GM19397 (cell line): ENCODE measurements around the gene ATCAY.
"Not testable (repeated sequence)": the region's sequence is repeated elsewhere in the genome, so short reads cannot be mapped to it uniquely, and the experiment has no call there.

ENCODE experiments used
- ATAC-seq: cut with Tn5 transposase; IDR thresholded peaks from one replicate; pipeline ENCODE4 v1.9.1; 2021; ENCODE audit warnings: mild to moderate bottlenecking, moderate library complexity; ENCODE audit not compliant: unreplicated experiment

Gene ATCAY

GRCh38 chr19:3855320-3855719 is 25.2 kb upstream of the ATCAY start:
- no peak for ATAC-seq

DNA sequence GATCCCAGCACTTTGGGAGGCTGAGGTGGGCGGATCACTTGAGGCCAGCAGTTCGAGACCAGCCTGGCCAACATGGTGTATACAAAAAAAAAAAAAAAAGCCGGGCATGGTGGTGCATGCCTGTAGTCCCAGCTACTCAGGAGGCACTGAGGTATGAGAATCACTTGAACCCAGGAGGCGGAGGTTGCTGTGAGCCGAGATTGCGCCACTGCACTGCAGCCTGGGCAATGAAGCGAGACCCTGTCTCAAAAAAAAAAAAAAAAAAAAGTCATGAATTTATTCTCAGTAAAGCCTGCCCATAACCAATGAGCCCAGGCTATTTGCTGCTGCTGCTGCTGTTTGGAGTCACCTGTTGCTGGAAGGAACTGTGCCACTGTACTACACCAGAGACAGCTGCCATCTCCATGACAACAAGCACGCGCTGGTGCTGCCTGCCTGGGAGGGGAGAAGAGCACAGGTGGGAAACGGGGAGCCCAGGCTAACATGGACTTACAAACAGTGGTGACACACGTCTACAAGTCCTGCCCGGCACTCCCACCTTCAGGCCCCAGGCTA is 23.0 kb upstream of the ATCAY start:
- ATAC-seq = no peak

- ATAC-seq = no peak
Observed at GRCh38 chr19:3860499-3860898, 20.0 kb upstream of the ATCAY start.

GRCh38 chr19:3862826-3863500 is 17.5 kb upstream of the ATCAY start:
- ATAC-seq = no peak

DNA sequence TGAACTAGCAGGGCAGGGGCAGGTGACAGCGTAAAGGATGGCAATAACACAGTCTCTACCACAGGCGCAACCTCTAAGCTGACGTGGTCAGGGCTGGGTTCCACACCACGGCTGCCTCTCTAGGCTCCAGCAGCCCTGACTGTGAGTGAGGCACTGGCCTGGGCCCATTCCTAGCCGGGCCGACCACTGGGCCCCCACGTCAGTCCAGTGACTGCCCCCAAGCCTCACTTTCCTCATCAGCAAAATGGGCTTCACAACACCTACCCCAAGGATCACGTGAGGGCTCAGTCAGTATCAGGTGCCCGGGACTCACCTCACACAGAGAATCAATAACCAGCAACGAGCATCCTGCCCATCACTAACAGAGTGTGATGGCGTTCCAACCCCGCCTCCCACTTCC is 16.8 kb upstream of the ATCAY start:
- no peak for ATAC-seq

DNA sequence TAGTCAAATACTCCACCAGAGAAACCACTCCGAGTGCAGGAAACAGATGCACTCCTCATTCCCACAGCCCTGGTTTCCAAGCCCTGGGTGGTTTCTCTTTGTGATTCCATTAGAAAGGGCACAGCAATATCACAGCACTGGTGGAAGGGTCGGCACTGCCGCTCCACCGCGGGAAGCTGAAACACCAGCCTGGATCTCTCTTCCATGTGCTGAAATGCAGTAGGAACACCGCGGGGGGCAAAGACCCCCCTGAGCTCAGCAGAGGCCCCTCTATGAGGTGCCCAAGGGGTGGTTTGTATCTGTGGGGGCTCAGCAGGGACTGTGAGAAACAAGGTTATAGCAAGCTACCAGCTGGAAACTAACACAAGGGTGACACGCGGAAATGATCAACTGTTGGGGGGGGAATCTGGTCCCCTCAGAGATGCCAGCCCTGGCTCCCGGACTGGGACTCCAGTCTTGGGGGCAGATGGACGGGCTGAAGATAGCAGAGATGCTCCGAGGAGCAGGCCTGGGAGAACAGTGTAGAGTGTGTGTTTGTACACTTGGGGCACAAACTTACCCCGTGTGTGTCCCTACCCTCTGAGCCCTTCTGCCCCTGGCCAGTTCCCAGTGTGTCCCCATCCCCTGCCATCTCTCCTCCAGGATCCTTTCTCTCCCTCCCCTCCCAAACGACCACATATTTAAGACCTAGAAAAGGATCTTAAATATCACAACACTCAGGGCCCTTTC is 13.4 kb upstream of the ATCAY start:
- no peak for ATAC-seq

DNA sequence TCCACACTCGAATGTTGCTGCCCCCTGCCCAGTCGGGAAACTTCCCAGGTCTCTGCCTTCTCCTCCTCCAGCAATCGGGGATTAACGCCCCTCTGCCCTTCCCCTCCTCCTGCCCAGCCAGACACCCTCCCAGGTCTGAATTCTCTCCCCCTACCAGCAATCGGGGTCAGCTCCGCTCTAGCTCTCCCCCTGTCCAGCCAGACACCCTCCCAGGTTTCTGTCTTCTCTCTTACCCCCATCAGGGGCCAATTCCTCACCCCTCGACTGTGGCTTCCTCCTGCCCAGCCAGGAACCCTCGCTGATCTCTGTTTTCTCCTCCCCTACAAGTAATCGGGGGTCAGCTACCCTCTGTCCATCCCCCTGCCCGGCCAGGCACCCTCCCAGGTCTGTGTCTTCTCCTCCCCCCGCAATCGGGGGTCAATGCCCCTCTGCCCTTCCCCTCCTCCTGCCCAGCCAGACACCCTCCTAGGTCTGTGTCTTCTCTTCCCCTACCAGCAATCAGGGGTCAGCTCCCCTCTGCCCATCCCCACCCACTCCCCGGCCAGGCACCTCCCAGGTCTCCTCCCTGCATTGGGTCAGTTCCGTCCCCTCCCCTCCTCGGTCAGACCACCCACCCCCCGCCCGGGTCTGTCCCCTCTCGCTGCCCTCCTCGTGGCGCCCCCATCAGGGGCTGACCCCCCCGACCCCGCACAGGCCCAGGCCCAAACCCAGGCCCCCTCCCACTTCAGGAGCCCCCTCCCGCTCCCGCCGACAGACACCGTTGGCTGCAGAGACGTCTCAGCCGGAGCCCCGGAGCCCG is 12.3 kb upstream of the ATCAY start:
- no peak for ATAC-seq

- ATAC-seq = no peak
Observed at GRCh38 chr19:3868770-3869456, 11.6 kb upstream of the ATCAY start, which contains the start of gene ZFR2. TSS of gene ZFR2 (minus strand) at chr19:3869038. CDS start at chr19:3869017, 21 bp downstream.

DNA sequence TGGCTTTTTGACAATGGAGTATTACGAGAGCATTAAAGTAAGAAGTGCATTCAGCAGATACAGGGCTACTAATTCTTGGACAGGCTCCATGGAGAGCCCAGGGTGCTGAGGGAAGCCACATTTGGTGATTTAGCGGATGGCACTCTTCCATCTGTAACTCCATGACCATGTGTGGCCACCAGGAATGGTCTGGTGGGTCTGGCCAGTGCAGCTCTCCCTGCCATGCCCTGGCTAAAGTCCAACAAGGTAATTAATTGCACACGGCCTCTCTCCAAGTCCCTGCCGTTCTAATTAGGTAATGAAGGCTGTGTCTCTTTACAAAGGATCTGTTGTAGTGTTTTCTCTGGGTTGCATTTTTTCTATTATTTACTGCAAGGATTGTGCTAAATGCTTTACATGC is 7.3 kb upstream of the ATCAY start:
- ATAC-seq = no peak

DNA sequence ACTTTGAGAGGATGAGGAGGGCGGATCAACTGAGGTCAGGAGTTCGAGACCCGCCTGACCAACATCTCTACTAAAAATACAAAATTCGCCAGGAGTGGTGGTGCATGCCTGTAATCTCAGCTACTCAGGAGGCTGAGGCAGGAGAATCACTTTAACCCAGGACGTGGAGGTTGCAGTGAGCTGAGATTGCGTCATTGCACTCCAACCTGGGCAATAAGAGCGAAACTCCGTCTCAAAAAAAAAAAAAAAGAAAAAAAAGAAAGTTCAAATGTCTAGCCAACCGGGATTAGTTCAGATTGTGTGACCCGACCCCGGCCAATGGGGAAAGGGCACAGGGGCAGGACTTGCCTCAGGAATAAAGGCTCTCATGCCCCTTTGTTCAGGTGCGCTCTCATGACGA is 5.8 kb upstream of the ATCAY start:
- ATAC-seq = not testable (repeated sequence)

DNA sequence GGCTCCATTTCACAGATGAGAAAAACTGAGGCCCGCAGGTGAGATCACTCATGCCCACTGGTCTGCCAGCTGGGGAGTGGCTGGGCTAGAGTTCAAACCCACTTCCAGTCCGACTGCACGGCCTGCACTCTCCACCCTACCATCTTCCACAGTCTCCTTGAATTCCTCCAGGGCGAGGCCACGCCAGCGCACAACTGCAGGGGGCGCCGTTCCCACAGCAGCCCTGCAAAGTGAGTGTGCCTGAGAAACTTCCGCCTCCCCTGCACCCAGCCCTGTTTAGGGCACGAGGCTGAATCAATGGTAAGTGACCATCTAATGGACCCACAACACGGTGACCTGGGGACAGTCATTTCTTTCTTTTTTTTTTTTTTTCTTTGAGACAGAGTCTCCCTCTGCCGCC is 829 bp upstream of the ATCAY start:
- no peak for ATAC-seq

DNA sequence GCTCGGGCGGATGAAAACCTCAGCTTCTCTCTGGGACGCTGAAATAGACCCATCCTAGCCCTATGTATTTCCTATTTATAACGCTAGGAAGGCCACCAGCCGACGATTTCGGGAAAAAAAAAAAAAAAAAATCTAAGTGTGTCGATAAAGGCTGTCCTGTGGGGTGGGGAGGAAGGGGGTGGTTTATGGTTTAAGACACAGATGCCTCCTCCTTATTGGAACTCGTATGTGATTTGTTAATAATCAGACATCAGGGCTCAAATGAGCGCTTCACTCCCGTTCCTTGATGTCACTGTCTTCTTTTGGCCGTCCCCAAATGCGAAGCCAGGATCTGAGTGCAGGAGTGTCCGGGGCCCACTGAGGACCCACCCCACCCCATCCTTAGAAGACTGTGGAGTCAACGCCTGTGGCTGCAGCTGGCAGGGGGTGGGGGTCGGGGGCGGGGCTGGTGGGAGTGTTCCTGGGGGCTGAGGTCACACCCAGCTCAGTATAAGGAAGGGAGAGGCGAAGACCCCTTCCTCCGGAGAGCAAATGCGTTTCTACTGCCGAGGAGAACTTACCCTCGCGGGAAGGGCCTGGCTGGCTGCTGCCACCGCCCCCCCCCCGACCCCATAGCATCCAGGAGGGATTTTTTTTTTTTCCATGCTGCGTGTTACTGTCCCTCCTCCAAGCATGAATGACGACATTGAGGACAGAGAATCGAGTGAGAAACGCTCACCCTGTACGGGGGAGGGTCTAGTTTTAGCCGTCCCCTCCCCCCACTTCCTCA is 971 bp downstream of the ATCAY start:
- ATAC-seq = no peak

DNA sequence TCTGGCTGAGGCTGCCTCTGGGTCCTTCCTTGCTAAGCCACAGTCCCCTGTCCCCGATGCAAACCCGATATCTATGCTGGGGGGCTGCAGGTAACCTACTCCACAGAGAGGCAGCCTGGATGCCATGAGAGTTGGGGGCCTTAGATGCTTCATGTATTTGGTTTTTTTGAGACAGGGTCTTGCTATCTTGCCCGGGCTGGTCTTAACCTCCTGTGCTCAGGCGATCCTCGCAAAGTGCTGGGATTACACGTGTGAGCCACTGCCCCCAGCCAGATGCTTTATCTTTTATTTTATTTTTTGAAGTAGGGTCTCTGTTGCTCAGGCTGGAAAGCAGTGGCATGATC is 1.5 kb downstream of the ATCAY start:
- ATAC-seq = no peak

DNA sequence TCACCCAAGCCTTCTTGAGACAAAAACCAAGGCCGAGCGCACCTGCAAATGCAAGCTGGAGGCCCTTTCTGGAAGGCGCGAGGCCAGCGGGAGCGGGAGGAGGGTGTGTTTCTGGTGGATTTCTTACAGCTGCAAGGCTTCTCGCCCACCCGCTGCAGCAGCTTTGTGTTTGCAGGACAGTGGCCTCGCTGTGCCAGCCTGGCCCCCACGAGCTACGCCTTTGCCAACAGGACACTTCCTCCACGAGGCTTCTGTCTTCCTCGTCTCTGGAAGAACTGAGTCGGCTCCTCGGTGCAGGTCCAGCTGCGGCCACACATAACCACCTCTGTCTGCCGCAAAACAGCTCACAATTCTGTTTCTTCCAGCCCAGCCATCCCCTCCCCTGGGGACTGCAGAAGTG is 10.1 kb downstream of the ATCAY start:
- no peak for ATAC-seq

- no peak for ATAC-seq
Observed at GRCh38 chr19:3893509-3894179, 13.2 kb downstream of the ATCAY start.

- not testable (repeated sequence) for ATAC-seq
Observed at GRCh38 chr19:3894959-3895358, 14.5 kb downstream of the ATCAY start.

- ATAC-seq = no peak
Observed at GRCh38 chr19:3895788-3896187, 15.3 kb downstream of the ATCAY start.

GRCh38 chr19:3897936-3898335 is 17.5 kb downstream of the ATCAY start:
- ATAC-seq = no peak

- ATAC-seq = no peak
Observed at GRCh38 chr19:3898426-3898825, 17.9 kb downstream of the ATCAY start.
